GM10847 (cell line): Measurements from ENCODE around the gene FAM184A.

Experiments used
- POLR2A ChIP-seq: IDR thresholded peaks from 2 replicates; pipeline ENCODE4 v1.6.1; 2011; ENCODE audit not compliant: insufficient read length; ENCODE audit errors: extremely low read depth

The FAM184A gene

GRCh38 chr6:118999494-119000040 is 78.9 kb downstream of the FAM184A start:
- TF ChIP-seq POLR2A: no peak

DNA sequence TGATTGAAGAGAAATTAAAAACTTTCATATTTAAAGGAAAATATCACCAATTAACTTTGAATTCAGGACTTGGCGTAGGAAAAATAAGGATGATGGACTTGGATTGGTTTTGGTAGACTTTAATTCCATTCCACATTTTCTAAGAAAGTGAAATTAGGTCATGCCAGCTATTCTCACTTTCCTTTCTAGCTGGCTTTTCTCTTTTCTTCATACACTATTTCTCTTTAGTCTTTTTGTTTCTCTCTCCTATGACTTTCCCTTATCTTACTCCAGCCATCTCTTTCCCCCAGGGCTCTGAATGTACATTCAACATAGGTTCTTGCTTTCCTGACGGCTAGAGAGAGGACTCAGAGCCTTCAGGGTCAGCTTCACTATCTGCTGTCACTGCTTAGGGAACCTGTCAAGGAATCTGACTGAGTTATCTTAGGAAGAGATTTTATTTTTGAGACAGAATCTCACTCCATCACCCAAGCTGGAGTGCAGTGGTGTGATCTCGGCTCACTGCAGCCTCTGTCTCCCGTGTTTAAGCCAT is 82.1 kb downstream of the FAM184A start:
- TF ChIP-seq POLR2A: no peak

DNA sequence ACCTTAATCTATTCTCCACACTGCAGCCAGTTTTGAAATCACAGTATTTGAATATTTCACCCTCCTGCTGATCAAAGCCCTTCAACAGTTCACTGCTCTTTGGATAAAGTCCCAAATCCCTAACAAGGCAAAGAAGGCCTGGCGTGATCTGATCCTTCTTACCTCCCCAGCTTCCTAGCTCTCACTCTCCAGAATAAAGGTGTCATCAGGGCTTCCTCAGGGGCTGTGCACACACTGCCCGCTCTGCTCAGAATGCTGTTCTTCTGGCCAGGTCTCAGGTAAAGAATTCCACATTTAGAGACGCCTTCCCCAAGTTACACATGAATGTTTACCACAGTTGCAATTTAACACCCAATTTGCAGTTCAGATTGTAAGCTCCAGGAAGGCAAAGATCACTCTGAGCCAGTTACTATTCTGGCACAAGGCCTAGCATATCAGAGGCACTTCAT is 84.6 kb downstream of the FAM184A start:
- TF ChIP-seq POLR2A: no peak

DNA sequence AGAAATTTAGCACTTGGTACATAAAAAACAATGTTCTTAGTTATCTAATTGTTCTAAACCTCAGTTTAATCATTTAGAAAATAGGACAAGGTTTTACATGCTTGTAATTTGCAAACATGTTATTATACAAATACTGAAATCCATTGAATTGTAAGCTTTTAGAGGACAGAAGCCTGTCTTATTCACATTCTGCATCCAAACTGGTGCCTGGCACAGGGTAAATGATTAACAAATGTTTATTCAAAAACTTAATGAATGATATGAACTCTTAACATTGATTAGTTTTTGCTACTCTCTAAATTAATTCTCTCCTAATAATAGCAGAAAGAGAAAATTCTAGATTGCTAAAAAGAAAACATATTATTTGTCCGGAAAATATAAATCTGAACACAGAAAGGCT is 85.1 kb downstream of the FAM184A start:
- TF ChIP-seq POLR2A: no peak

DNA sequence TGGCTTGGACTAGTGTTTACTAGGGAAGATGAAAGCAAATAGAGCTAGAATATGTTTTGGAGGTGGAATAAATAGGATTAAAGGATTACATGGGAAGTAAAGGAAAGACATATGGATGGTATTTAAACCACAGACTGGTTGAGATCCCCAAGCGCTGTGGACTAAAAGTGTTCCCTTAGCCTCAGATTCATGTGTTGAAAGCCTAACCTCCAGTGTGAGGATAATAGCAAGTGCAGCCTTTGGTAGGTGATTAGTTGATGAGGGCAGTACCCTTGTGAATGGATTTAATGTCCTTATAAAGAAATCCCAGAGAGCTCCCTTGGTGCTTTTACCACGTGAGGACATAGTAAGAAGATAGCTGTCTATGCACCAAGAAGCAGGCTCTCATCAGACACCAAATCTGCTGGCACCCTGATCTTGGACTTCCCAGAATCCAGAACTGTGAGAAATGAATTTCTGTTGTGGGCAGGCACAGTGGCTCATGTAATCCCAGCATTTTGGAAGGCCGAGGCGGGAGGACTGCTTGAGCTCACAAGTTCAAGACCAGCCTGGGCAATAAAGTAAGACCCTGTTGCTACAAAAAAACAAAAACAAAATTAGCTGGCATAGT is 86.2 kb downstream of the FAM184A start:
- no peak for TF ChIP-seq POLR2A

GRCh38 chr6:118986312-118986711 is 92.2 kb downstream of the FAM184A start:
- TF ChIP-seq POLR2A: no peak

- TF ChIP-seq POLR2A: no peak
Observed at GRCh38 chr6:118985123-118985830, 93.2 kb downstream of the FAM184A start.

GRCh38 chr6:118984342-118984741 is 94.1 kb downstream of the FAM184A start:
- no peak for TF ChIP-seq POLR2A

DNA sequence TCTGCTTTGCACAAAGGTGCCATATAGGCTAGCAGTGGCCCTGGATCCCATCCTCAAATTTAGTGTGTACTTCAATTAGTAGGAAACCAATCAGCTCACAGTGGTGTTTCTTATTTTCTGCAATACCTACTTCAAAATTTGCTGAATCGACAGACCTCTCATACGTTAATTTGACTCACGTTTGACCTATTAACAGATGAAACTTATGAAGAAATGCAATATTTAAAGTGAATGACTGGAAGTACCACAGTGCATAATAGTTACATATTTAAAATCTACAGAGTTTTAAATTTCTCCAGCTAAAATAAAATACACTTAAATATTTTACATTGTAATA is 95.9 kb downstream of the FAM184A start:
- no peak for TF ChIP-seq POLR2A

GRCh38 chr6:118981884-118982574 is 96.4 kb downstream of the FAM184A start:
- no peak for TF ChIP-seq POLR2A

- no peak for TF ChIP-seq POLR2A
Observed at GRCh38 chr6:118980063-118980462, 98.4 kb downstream of the FAM184A start.

- no peak for TF ChIP-seq POLR2A
Observed at GRCh38 chr6:118974790-118975189, 103.7 kb downstream of the FAM184A start.

DNA sequence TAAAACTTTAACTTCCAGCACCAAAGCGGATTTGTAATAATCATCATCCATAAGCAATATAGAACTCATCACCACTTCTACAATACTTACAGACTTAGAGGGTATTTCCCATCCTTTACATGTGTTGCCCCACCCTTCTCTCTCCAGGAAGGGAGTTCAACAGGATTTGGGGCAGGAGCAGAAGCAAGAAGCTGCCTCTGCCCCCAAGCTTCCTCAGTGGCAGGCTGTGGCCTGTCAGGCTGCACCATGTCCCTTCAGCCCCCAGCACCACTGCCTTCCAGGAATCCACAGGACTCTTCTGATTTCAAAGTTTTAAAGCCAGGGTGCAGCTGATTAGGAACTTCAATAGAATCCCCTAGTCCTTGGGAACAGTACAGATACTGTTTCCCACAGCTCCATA is 106.8 kb downstream of the FAM184A start:
- no peak for TF ChIP-seq POLR2A

- no peak for TF ChIP-seq POLR2A
Observed at GRCh38 chr6:118970866-118971265, 107.6 kb downstream of the FAM184A start.

GRCh38 chr6:118968416-118968815 is 110.0 kb downstream of the FAM184A start:
- no peak for TF ChIP-seq POLR2A

- TF ChIP-seq POLR2A: no peak
Observed at GRCh38 chr6:118967239-118967638, 111.2 kb downstream of the FAM184A start.
